GM18502 (cell line): ENCODE results near the gene SACM1L.
"Not testable (repeated sequence)": the region's sequence is repeated elsewhere in the genome, so short reads cannot be mapped to it uniquely, and the experiment has no call there.

Experiments used
- ATAC-seq: cut with Tn5 transposase; IDR thresholded peaks from one replicate; pipeline ENCODE4 v1.9.1; 2021; ENCODE audit warnings: mild to moderate bottlenecking; ENCODE audit not compliant: unreplicated experiment, poor library complexity

SACM1L gene

GRCh38 chr3:45665101-45665572 lies 24.1 kb upstream of the SACM1L start:
- no peak for ATAC-seq

GRCh38 chr3:45666757-45667431 lies 22.3 kb upstream of the SACM1L start:
- no peak for ATAC-seq

- ATAC-seq, result no peak
These were observed 21.6 kb upstream of the SACM1L start for GRCh38 chr3:45667569-45667934.

- no peak for ATAC-seq
These were observed 18.8 kb upstream of the SACM1L start for GRCh38 chr3:45670436-45670835.

GRCh38 chr3:45670991-45671390 lies 18.2 kb upstream of the SACM1L start:
- no peak for ATAC-seq

- ATAC-seq, result no peak
These were observed 15.9 kb upstream of the SACM1L start for GRCh38 chr3:45673273-45673672.

- no peak for ATAC-seq
These were observed 12.7 kb upstream of the SACM1L start for GRCh38 chr3:45676325-45677032.

GRCh38 chr3:45677033-45677446 lies 12.2 kb upstream of the SACM1L start:
- no peak for ATAC-seq

- no peak for ATAC-seq
These were observed 11.4 kb upstream of the SACM1L start for GRCh38 chr3:45677841-45678240.

GRCh38 chr3:45679805-45680204 lies 9.4 kb upstream of the SACM1L start:
- no peak for ATAC-seq

- ATAC-seq, result no peak
These were observed 8.0 kb upstream of the SACM1L start for GRCh38 chr3:45681221-45681620.

GRCh38 chr3:45681846-45682245 lies 7.3 kb upstream of the SACM1L start:
- no peak for ATAC-seq

GRCh38 chr3:45682311-45682710 lies 6.9 kb upstream of the SACM1L start:
- ATAC-seq, result no peak

- ATAC-seq, result no peak
These were observed 6.4 kb upstream of the SACM1L start for GRCh38 chr3:45682786-45683185.

- ATAC-seq, result no peak
These were observed 5.5 kb upstream of the SACM1L start for GRCh38 chr3:45683417-45684326.

GRCh38 chr3:45684327-45684892 lies 4.8 kb upstream of the SACM1L start:
- ATAC-seq, result no peak

GRCh38 chr3:45685722-45686121 lies 3.5 kb upstream of the SACM1L start:
- ATAC-seq, result not testable (repeated sequence)

- no peak for ATAC-seq
These were observed 2.3 kb upstream of the SACM1L start for GRCh38 chr3:45686850-45687249.

GRCh38 chr3:45687828-45688193 lies 1.4 kb upstream of the SACM1L start:
- ATAC-seq, result no peak

GRCh38 chr3:45688194-45688881 lies 858 bp upstream of the SACM1L start:
- ATAC-seq, result peak; percentile 11
